SU-DHL-6 (cell line): Measurements from ENCODE around the gene GNAI2.
A peak's percentile ranks its signal among the peaks of the same experiment; 100 is the strongest.

ENCODE experiments used
- H2AFZ ChIP-seq: fragments of 200-600 bp; sonication (generic); 2 replicates; pipeline ENCODE4 v1.6.1; 2014; ENCODE audit warnings: low read depth, mild to moderate bottlenecking, moderate library complexity, mixed read lengths, antibody characterized with exemption, low read length; ENCODE audit not compliant: severe bottlenecking
- H3F3A ChIP-seq: fragments of 200-600 bp; shearing (Covaris generic); 2 replicates; pipeline ENCODE4 v1.6.0; 2016; ENCODE audit warnings: antibody characterized with exemption, mild to moderate bottlenecking; ENCODE audit not compliant: insufficient read depth
- H3K27ac ChIP-seq: fragments of 200-600 bp; sonication (generic); 2 replicates; pipeline ENCODE4 v1.5.1; 2016; ENCODE audit warnings: low read depth, mild to moderate bottlenecking, low read length, moderate library complexity, mixed read lengths
- H3K27me3 ChIP-seq: fragments of 200-600 bp; sonication (generic), shearing (Covaris generic); 2 replicates; pipeline ENCODE4 v1.6.0; 2014; ENCODE audit warnings: mild to moderate bottlenecking, low read length
- H3K36me3 ChIP-seq: fragments of 200-600 bp; sonication (generic); 2 replicates; pipeline ENCODE4 v1.6.1; 2014; ENCODE audit warnings: mild to moderate bottlenecking, low read length, mixed read lengths
- H3K4me2 ChIP-seq: fragments of 300-600, 200-600 bp; shearing (Covaris generic), sonication (generic); 2 replicates; pipeline ENCODE4 v1.6.0; 2014; ENCODE audit warnings: low read length, low read depth, mild to moderate bottlenecking; ENCODE audit not compliant: poor library complexity, severe bottlenecking
- H3K4me3 ChIP-seq: fragments of 200-600 bp; sonication (generic); 2 replicates; pipeline ENCODE4 v1.5.1; 2014; ENCODE audit warnings: antibody characterized with exemption, low read length, mild to moderate bottlenecking, mixed read lengths; ENCODE audit not compliant: insufficient read depth, poor library complexity, severe bottlenecking
- H3K79me2 ChIP-seq: fragments of 200-600 bp; sonication (generic); 2 replicates; pipeline ENCODE4 v1.6.1; 2014; ENCODE audit warnings: mild to moderate bottlenecking, low read length, moderate library complexity; ENCODE audit not compliant: insufficient read depth
- H3K9ac ChIP-seq: fragments of 200-600 bp; sonication (generic); 2 replicates; pipeline ENCODE4 v1.7.0; 2014; ENCODE audit warnings: mild to moderate bottlenecking, low read length
- H3K9me2 ChIP-seq: fragments of 200-600 bp; sonication (generic); replicated peaks from 2 replicates; pipeline ENCODE4 v1.6.1; 2014; ENCODE audit warnings: low read length; ENCODE audit not compliant: insufficient read depth
- H3K9me3 ChIP-seq: fragments of 200-600 bp; sonication (generic); 2 replicates; pipeline ENCODE4 v1.6.1; 2014; ENCODE audit warnings: low read length, mixed read lengths; ENCODE audit not compliant: insufficient read depth
- H4K20me1 ChIP-seq: fragments of 200-600 bp; sonication (generic); 2 replicates; pipeline ENCODE4 v1.6.1; 2014; ENCODE audit warnings: low read depth, mild to moderate bottlenecking, antibody characterized with exemption, low read length, moderate library complexity, mixed read lengths
- CTCF ChIP-seq: fragments of 200-600 bp; sonication (generic); IDR thresholded peaks from one replicate; pipeline ENCODE4 v1.5.1; 2017; ENCODE audit warnings: antibody characterized with exemption, mild to moderate bottlenecking, low read length, moderate library complexity; ENCODE audit not compliant: insufficient read depth, poor library complexity, severe bottlenecking
- EZH2phosphoT487 ChIP-seq: fragments of 200-600 bp; sonication (generic), shearing (Covaris generic); conservative IDR thresholded peaks from 2 replicates; pipeline ENCODE4 v1.6.1; 2018; ENCODE audit warnings: mild to moderate bottlenecking, antibody characterized with exemption, low read length, moderate library complexity, mixed read lengths

Gene GNAI2

GRCh38 chr3:50293079-50293801 is 57.2 kb downstream of the GNAI2 start:
- no peaks in the 10 kb centered on the region for H3K36me3 ChIP-seq
- no peaks in the 10 kb centered on the region for H3K27me3 ChIP-seq
- H3K27ac ChIP-seq = peak overlapping the region; percentile 46
- H3K79me2 ChIP-seq = peaks cover 22% of the 10 kb centered on the region
- H3K4me3 ChIP-seq = peak overlapping the region; percentile 46
- H4K20me1 ChIP-seq = no peaks in the 10 kb centered on the region
- no peaks in the 10 kb centered on the region for H3K9me2 ChIP-seq
- H3K9me3 ChIP-seq = no peaks in the 10 kb centered on the region
- H2AFZ ChIP-seq = no peak overlapping the region
- no peaks in the 10 kb centered on the region for H3F3A ChIP-seq
- TF ChIP-seq CTCF (no peak), EZH2phosphoT487 (no peak)
- H3K4me2 ChIP-seq = peak overlapping the region; percentile 85
- H3K9ac ChIP-seq = peak overlapping the region; percentile 96

GRCh38 chr3:50294089-50294488 is 58.1 kb downstream of the GNAI2 start:
- no peaks in the 10 kb centered on the region for H3K36me3 ChIP-seq
- no peaks in the 10 kb centered on the region for H3F3A ChIP-seq
- H3K27ac ChIP-seq = no peak overlapping the region
- no peak overlapping the region for H2AFZ ChIP-seq
- no peak overlapping the region for H3K4me3 ChIP-seq
- TF ChIP-seq CTCF (no peak), EZH2phosphoT487 (no peak)
- no peak overlapping the region for H3K4me2 ChIP-seq
- H3K9me3 ChIP-seq = no peaks in the 10 kb centered on the region
- no peaks in the 10 kb centered on the region for H3K9me2 ChIP-seq
- H3K79me2 ChIP-seq = peaks cover 22% of the 10 kb centered on the region
- H3K27me3 ChIP-seq = no peaks in the 10 kb centered on the region
- no peak overlapping the region for H3K9ac ChIP-seq
- no peaks in the 10 kb centered on the region for H4K20me1 ChIP-seq

- Histone ChIP-seq H3K27ac (no peak overlapping the region), H3K4me2 (no peak overlapping the region), H4K20me1 (no peaks in the 10 kb centered on the region), H3K9me2 (no peaks in the 10 kb centered on the region), H2AFZ (no peak overlapping the region), H3F3A (no peaks in the 10 kb centered on the region), H3K9ac (no peak overlapping the region), H3K27me3 (no peaks in the 10 kb centered on the region), H3K79me2 (peaks cover 22% of the 10 kb centered on the region), H3K4me3 (no peak overlapping the region), H3K36me3 (no peaks in the 10 kb centered on the region), H3K9me3 (no peaks in the 10 kb centered on the region)
- TF ChIP-seq EZH2phosphoT487 (no peak), CTCF (no peak)
These were observed 58.7 kb downstream of the GNAI2 start for GRCh38 chr3:50294492-50295403.
